Adrenal gland (tissue), 12 donors: Measurements from ENCODE around the gene PGS1. TPM values are rescaled to one million over a fixed set of nuclear protein-coding genes. Genes with fewer than 3 reads are reported as not detected.

Source experiments
- DNase-seq, 7 donors: peaks; one replicate each; pipeline ENCODE4 v3.0.0-alpha.2; 2019 to 2020
- H3K27ac ChIP-seq, 5 donors: fragments of 200-600 bp; sonication (generic) in 4 of 5; 1 replicate in 3 of 5; 2 replicates in 2 of 5; pipeline versions ENCODE4 v1.5.1 to v1.8.0; 2016 to 2020; ENCODE audit warnings: mild to moderate bottlenecking in 1 of 5
- H3K27me3 ChIP-seq: fragments of 200-600 bp; 2 replicates; pipeline ENCODE4 v1.8.0; 2021
- H3K36me3 ChIP-seq, 2 donors: fragments of 200-600 bp; replicated peaks in 1 of 2; 1 replicate in 1 of 2; 2 replicates in 1 of 2; pipeline versions ENCODE4 v1.5.1 to v1.8.0; 2018 to 2022
- H3K4me1 ChIP-seq, 2 donors: fragments of 200-600 bp; replicated peaks in 1 of 2; 1 replicate in 1 of 2; 2 replicates in 1 of 2; pipeline versions ENCODE4 v1.5.1 to v1.8.0; 2018 to 2021
- H3K4me3 ChIP-seq, 4 donors: fragments of 200-600 bp; sonication (generic) in 3 of 4; one replicate each; pipeline ENCODE4 v1.5.1; 2016 to 2018
- H3K9me3 ChIP-seq, 3 donors: fragments of 200-600 bp; sonication (generic) in 1 of 3; replicated peaks in 1 of 3; 1 replicate in 2 of 3; 2 replicates in 1 of 3; pipeline versions ENCODE4 v1.5.1 to v1.8.0; 2016 to 2021
- POLR2A ChIP-seq, 2 donors: fragments of 450-650 bp; IDR thresholded peaks; one replicate each; pipeline ENCODE4 v1.6.1; 2017; ENCODE audit warnings: antibody characterized with exemption in 2 of 2, mild to moderate bottlenecking in 2 of 2, moderate library complexity in 1 of 2
- WGBS, 4 donors: extraction: QIAGEN DNeasy Blood & Tissue Kit in 2 of 4; methylation state at CpG; one replicate each; pipeline versions ENCODE4 v1.1.5 to v1.1.7; 2013 to 2017; 5-methylcytosine and 5-hydroxymethylcytosine counted together
- intact Hi-C, 2 donors: fragments of 100-400 bp; cut with DNase I; formaldehyde crosslinking; loops; one replicate each; pipeline versions ENCODE4 v1.14.1 to v1.15.0; 2022 to 2023
- polyA plus RNA-seq, 3 donors: library from polyadenylated mRNA; stranded (reverse); fragments of 200-250 nt in 2 of 3; fragments of 350-450 nt in 1 of 3; fragmentation: Illumina TruSeq in 1 of 3; extraction: RNeasy Lipid Tissue Mini Kit (QIAGEN cat#74804) in 1 of 3; gene quantifications; one replicate each; pipeline ENCODE4 v1.2.3, GENCODE V29; 2013 to 2014
- total RNA-seq, 9 donors: library from RNA; depleted of rRNA in 4 of 9; stranded (reverse); fragments of >200 nt in 4 of 9; fragments of 120-200 nt in 1 of 9; fragmentation: NEBNext Ultra II Directional in 1 of 9; extraction: Animal tissue kit (Norgen Biotek cat#: 25700) in 1 of 9; gene quantifications; one replicate each; pipeline versions ENCODE4 v1.1.0 to v1.2.4, GENCODE V29; 2013 to 2023
- TF ChIP-seq, protein P1 (sequence below), 6 experiments: fragments of 450-650 bp in 4 of 6; fragments of 200-600 bp in 2 of 6; sonication (generic) in 1 of 6; IDR thresholded peaks; 1 replicate in 5 of 6; 2 replicates in 1 of 6; pipeline versions ENCODE4 v1.5.1 to v1.8.0; 2016 to 2021; ENCODE audit warnings: antibody characterized with exemption in 6 of 6, mild to moderate bottlenecking in 2 of 6, moderate library complexity in 1 of 6
- donor health status: healthy with polysubstance abuse.
- donor health status: Bipolar disorder and iron deficiency.
- donor health status: DM: yes; HTN: yes; CAD: no.
- donor health status: DM: no; HTN: no; CAD: no.
- donor health status: DM: no; HTN: no; CAD: no.
- donor health status: DM: yes; HTN: yes; CAD: no.

PGS1 gene
- total and polyA plus RNA-seq, 12 donors, result 11.9 to 64.5 (median 31.0) TPM

DNA sequence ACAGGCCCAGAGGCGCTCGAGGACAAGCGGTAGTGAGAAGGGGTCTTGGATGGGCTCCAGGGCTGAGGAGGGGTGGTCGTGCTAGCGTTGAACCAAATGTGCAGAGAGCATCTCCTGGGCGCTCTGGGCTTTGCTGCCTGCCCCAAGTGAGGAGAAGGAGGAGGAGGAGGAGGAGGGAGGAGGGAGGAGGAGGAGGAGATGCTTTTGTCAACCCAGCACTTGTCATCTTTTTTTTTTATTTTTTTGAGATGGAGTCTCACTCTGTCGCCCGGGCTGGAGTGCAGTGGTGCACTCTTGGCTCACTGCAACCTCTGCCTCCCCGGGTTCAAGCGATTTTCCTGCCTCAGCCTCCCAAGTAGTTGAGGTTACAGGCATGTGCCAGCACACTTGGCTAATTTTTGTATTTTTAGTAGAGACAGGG is 59.8 kb downstream of the PGS1 start:
- Histone ChIP-seq H3K27ac (no peak overlapping the region), H3K27me3 (no peaks in the 10 kb centered on the region), H3K4me3 (no peak overlapping the region), H3K36me3 (no peaks in the 10 kb centered on the region), H3K9me3 (no peaks in the 10 kb centered on the region), H3K4me1 (no peaks in the 10 kb centered on the region)
- TF ChIP-seq, protein P1, sequence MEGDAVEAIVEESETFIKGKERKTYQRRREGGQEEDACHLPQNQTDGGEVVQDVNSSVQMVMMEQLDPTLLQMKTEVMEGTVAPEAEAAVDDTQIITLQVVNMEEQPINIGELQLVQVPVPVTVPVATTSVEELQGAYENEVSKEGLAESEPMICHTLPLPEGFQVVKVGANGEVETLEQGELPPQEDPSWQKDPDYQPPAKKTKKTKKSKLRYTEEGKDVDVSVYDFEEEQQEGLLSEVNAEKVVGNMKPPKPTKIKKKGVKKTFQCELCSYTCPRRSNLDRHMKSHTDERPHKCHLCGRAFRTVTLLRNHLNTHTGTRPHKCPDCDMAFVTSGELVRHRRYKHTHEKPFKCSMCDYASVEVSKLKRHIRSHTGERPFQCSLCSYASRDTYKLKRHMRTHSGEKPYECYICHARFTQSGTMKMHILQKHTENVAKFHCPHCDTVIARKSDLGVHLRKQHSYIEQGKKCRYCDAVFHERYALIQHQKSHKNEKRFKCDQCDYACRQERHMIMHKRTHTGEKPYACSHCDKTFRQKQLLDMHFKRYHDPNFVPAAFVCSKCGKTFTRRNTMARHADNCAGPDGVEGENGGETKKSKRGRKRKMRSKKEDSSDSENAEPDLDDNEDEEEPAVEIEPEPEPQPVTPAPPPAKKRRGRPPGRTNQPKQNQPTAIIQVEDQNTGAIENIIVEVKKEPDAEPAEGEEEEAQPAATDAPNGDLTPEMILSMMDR (IDR thresholded peaks at IDR 0.05), result no peak
- TF ChIP-seq POLR2A (IDR thresholded peaks at IDR 0.05), result no peak
- no peak for DNase-seq
- 82 to 94% (median 88%) methylated on average over 10 of the region's 10 CpGs for WGBS, 4 donors
- intact Hi-C loops, result no loop called here

DNA sequence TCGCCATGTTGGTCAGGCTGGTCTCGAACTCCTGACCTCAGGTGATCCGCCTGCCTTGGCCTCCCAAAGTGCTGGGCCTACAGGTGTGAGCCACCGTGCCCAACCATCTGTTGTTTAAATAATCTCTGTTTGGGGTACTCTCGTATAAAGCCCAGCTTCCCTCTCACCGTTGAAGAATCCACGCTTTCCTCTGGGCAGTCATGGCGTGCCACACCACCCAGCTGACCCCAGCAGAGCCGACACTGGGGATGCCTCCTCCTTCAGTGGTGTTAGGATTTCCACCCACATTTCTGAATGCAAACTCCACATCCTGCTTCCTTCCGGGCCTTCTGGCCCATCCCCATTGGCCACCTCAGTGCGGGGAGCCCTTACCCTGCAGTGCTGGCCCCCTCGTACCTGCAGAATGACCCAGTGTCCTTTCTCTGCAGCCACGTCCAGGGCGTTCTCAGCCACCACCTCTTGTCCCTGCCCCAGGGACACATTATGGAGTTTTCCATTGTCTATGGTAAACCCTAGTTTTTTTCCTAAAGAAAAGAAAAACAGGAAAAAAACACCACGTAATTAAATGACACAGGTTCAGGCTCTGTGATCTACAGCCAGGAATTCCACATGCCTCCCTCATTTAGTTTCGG is 60.4 kb downstream of the PGS1 start:
- TF ChIP-seq, protein P1 (IDR thresholded peaks at IDR 0.05), result no peak
- no peak for TF ChIP-seq POLR2A (IDR thresholded peaks at IDR 0.05)
- Histone ChIP-seq H3K36me3 (no peaks in the 10 kb centered on the region), H3K4me3 (no peak overlapping the region), H3K27me3 (no peaks in the 10 kb centered on the region), H3K4me1 (no peaks in the 10 kb centered on the region), H3K27ac (no peak overlapping the region), H3K9me3 (no peaks in the 10 kb centered on the region)
- intact Hi-C loops, result no loop called here
- DNase-seq, result no peak
- 82 to 86% (median 85%) methylated on average over 16 of the region's 16 CpGs for WGBS, 4 donors

DNA sequence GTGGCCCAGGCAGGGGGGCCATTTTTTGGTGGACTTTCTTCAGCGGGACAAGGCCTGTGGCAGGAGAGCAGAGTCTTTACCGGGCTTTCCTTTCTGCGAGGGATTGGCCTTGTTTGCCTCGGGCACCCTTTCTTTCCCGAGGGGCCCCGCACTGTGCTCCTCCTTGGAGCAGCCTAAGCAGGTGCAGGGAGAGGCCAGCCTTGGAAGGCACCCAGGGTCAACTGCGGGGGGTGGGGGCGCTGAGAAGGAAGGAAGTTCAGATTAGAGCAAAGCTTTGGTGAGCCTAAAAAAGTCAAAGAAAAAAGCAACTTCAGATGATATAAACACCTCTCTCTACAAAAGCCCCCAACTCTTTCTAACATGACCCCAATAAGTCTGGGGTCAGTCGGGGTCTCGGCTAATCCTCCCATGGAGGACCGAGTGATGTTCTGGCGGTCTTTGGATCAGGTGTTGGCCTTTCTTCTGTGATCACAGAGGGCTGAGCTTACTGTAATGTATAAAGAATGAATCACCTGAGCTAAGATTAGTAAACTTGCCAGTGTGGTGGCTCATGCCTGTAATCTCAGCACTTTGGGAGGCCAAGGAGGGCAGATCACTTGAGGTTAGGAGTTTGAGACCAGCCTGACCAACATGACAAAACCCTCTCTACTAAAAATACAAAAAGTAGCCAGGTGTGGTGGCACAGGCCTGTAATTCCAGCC is 63.0 kb downstream of the PGS1 start:
- H3K36me3 ChIP-seq, result no peaks in the 10 kb centered on the region
- H3K27me3 ChIP-seq, result no peaks in the 10 kb centered on the region
- no peaks in the 10 kb centered on the region for H3K9me3 ChIP-seq
- DNase-seq, result no peak
- no peak overlapping the region for H3K27ac ChIP-seq
- WGBS, 4 donors, result 66 to 74% (median 72%) methylated on average over 7 to 12 of the region's 12 CpGs
- no peak overlapping the region for H3K4me3 ChIP-seq
- no peaks in the 10 kb centered on the region for H3K4me1 ChIP-seq
- no peak for TF ChIP-seq POLR2A (IDR thresholded peaks at IDR 0.05)
- TF ChIP-seq, protein P1 (IDR thresholded peaks at IDR 0.05), result no peak
- intact Hi-C loops, result no loop called here

DNA sequence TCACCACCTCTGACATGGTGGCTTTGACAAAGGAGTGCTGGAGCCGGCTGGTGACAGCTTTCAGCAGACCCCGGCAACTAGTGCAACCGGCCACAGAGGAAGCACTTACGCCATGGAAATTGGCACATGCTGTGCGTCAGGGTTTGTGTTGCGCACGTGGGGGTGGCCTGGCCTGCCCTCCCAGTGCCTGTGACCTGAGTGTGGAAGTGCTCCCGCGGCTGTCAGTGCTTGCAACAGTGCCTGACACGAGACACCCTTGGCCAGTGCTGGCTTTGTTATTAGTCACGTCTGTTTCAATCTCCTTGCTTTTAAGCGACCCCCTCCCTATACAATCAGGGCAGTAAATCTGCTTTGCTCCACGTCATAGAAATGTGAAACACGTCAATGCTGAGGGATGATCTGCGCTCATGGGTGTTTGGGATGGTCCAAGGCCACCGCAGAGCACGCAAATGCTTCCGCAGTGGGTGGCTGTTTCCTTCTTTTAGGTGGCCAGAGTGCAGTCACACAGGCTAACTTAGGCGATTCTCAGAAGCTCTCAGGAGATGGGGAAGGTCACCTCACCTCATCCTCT is 64.3 kb downstream of the PGS1 start:
- WGBS, 4 donors, result 44 to 63% (median 55%) methylated on average over 8 to 19 of the region's 19 CpGs
- H3K27ac ChIP-seq, result peak overlapping the region in 2 of 5 donors; percentile 10 to 75
- DNase-seq, result peak; percentile 50 to 88 (median 82)

More for the DNA sequence above, 64.3 kb downstream of the PGS1 start:
- no peaks in the 10 kb centered on the region for H3K36me3 ChIP-seq
- H3K27me3 ChIP-seq, result no peaks in the 10 kb centered on the region
- H3K4me3 ChIP-seq, result no peak overlapping the region
- H3K4me1 ChIP-seq, result no peaks in the 10 kb centered on the region
- H3K9me3 ChIP-seq, result no peaks in the 10 kb centered on the region
- TF ChIP-seq, protein P1 (IDR thresholded peaks at IDR 0.05), result no peak
- no peak for TF ChIP-seq POLR2A (IDR thresholded peaks at IDR 0.05)
- intact Hi-C loops, result no loop called here
